ENCODE results near the gene C2. TPM values are rescaled to one million over a fixed set of nuclear protein-coding genes. Genes with fewer than 3 reads are reported as not detected.
"Not testable (repeated sequence)": the region's sequence is repeated elsewhere in the genome, so short reads cannot be mapped to it uniquely, and the experiment has no call there.

Gene C2
- total RNA-seq, 1 donor from 2014 or later, result 0.65 TPM

GRCh38 chr6:31972709-31973350 is 45.3 kb downstream of the C2 start:
- no peaks in the 10 kb centered on the region for H3K9me3 Mint-ChIP-seq (ENCODE audit: low read depth)

GRCh38 chr6:31976065-31976464 is 48.5 kb downstream of the C2 start:
- Mint-ChIP-seq H3K4me1 (ENCODE audit: low read depth) (peaks cover 12% of the 10 kb centered on the region), H3K36me3 (ENCODE audit: insufficient read depth) (peaks cover 24% of the 10 kb centered on the region)
- not testable (repeated sequence) for H3K4me3 Mint-ChIP-seq (ENCODE audit: low read depth); H3K27ac Mint-ChIP-seq; H3K9me3 Mint-ChIP-seq (ENCODE audit: low read depth); H3K27me3 Mint-ChIP-seq; DNase-seq (ENCODE audit: low spot score, unreplicated experiment)

More at GRCh38 chr6:31972709-31973350, 45.3 kb downstream of the C2 start:
- Mint-ChIP-seq H3K4me3 (ENCODE audit: low read depth) (peak overlapping the region; percentile 95), H3K4me1 (ENCODE audit: low read depth) (peaks cover 12% of the 10 kb centered on the region), H3K36me3 (ENCODE audit: insufficient read depth) (peaks cover 22% of the 10 kb centered on the region), H3K27me3 (no peaks in the 10 kb centered on the region), H3K27ac (peak overlapping the region; percentile 100)
- no peak for TF ChIP-seq CTCF (IDR thresholded peaks at IDR 0.05; ENCODE audit: unreplicated experiment)
- no peak for DNase-seq (ENCODE audit: low spot score, unreplicated experiment)

GRCh38 chr6:31977816-31978431 is 50.4 kb downstream of the C2 start:
- H3K27me3 Mint-ChIP-seq, result no peaks in the 10 kb centered on the region

GRCh38 chr6:31978831-31979230 is 51.3 kb downstream of the C2 start:
- Mint-ChIP-seq H3K27ac (no peak overlapping the region), H3K4me3 (ENCODE audit: low read depth) (no peak overlapping the region), H3K4me1 (ENCODE audit: low read depth) (no peaks in the 10 kb centered on the region), H3K9me3 (ENCODE audit: low read depth) (no peaks in the 10 kb centered on the region), H3K27me3 (no peaks in the 10 kb centered on the region), H3K36me3 (ENCODE audit: insufficient read depth) (peaks cover 21% of the 10 kb centered on the region)
- no peak for DNase-seq (ENCODE audit: low spot score, unreplicated experiment)
- no peak for TF ChIP-seq CTCF (IDR thresholded peaks at IDR 0.05; ENCODE audit: unreplicated experiment)

More at GRCh38 chr6:31977816-31978431, 50.4 kb downstream of the C2 start:
- no peak overlapping the region for H3K4me3 Mint-ChIP-seq (ENCODE audit: low read depth)
- no peak for TF ChIP-seq CTCF (IDR thresholded peaks at IDR 0.05; ENCODE audit: unreplicated experiment)
- no peak for DNase-seq (ENCODE audit: low spot score, unreplicated experiment)
- peaks cover 21% of the 10 kb centered on the region for H3K36me3 Mint-ChIP-seq (ENCODE audit: insufficient read depth)
- peaks cover 5% of the 10 kb centered on the region for H3K4me1 Mint-ChIP-seq (ENCODE audit: low read depth)
- no peak overlapping the region for H3K27ac Mint-ChIP-seq
- H3K9me3 Mint-ChIP-seq (ENCODE audit: low read depth), result no peaks in the 10 kb centered on the region

GRCh38 chr6:31979238-31979898 is 51.9 kb downstream of the C2 start:
- Mint-ChIP-seq H3K27ac (no peak overlapping the region), H3K4me1 (ENCODE audit: low read depth) (no peaks in the 10 kb centered on the region), H3K27me3 (no peaks in the 10 kb centered on the region), H3K36me3 (ENCODE audit: insufficient read depth) (peaks cover 17% of the 10 kb centered on the region), H3K4me3 (ENCODE audit: low read depth) (no peak overlapping the region), H3K9me3 (ENCODE audit: low read depth) (no peaks in the 10 kb centered on the region)
- no peak for DNase-seq (ENCODE audit: low spot score, unreplicated experiment)
- TF ChIP-seq CTCF (IDR thresholded peaks at IDR 0.05; ENCODE audit: unreplicated experiment), result no peak

- DNase-seq (ENCODE audit: low spot score, unreplicated experiment); H3K4me3 Mint-ChIP-seq (ENCODE audit: low read depth); H3K9me3 Mint-ChIP-seq (ENCODE audit: low read depth); H3K27ac Mint-ChIP-seq; H3K4me1 Mint-ChIP-seq (ENCODE audit: low read depth); H3K27me3 Mint-ChIP-seq: not testable (repeated sequence)
- H3K36me3 Mint-ChIP-seq (ENCODE audit: insufficient read depth), result peaks cover 10% of the 10 kb centered on the region
Observed at GRCh38 chr6:31980195-31980876, 52.8 kb downstream of the C2 start.

- H3K9me3 Mint-ChIP-seq (ENCODE audit: low read depth); H3K4me1 Mint-ChIP-seq (ENCODE audit: low read depth); H3K36me3 Mint-ChIP-seq (ENCODE audit: insufficient read depth); H3K27me3 Mint-ChIP-seq; DNase-seq (ENCODE audit: low spot score, unreplicated experiment); H3K27ac Mint-ChIP-seq; H3K4me3 Mint-ChIP-seq (ENCODE audit: low read depth): not testable (repeated sequence)
Observed at GRCh38 chr6:31980998-31981397, 53.5 kb downstream of the C2 start.

- not testable (repeated sequence) for H3K36me3 Mint-ChIP-seq (ENCODE audit: insufficient read depth); H3K27ac Mint-ChIP-seq; H3K4me3 Mint-ChIP-seq (ENCODE audit: low read depth); H3K27me3 Mint-ChIP-seq; H3K9me3 Mint-ChIP-seq (ENCODE audit: low read depth); DNase-seq (ENCODE audit: low spot score, unreplicated experiment); H3K4me1 Mint-ChIP-seq (ENCODE audit: low read depth)
Observed at GRCh38 chr6:31981744-31982143, 54.2 kb downstream of the C2 start, which contains the start of gene C4A. Gene C4A (plus strand): TSS chr6:31982057. CDS start chr6:31982108, 51 bp downstream.
